Measurements from ENCODE around the gene CDK2.
"Not testable (repeated sequence)": the region's sequence is repeated elsewhere in the genome, so short reads cannot be mapped to it uniquely, and the experiment has no call there.

Gene CDK2

GRCh38 chr12:55974308-55974730, 7.7 kb downstream of the CDK2 start:
- H4K20me1 ChIP-seq, result peaks cover 6% of the 10 kb centered on the region; the same call in 1 of the 2 replicates
- peaks cover 36% of the 10 kb centered on the region for H3K36me3 ChIP-seq
- peak overlapping the region; percentile 84 for H3K27ac ChIP-seq

DNA sequence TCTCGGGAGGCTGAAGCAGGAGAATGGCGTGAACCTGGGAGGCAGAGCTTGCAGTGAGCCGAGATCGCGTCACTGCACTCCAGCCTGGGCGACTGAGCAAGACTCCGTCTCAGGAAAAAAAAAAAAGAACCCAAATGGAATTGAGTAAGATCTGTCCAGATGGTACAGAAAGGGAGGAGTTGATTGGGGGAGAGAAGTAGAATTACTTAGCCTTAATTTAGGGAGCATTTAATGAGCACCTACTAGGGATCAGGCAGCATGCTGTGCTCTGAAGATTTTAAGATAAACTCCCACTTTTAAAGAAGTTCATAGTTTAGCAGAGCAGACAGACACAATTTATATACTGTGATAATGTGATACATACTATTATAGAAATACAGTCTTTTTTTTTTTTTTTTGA, 11.8 kb downstream of the CDK2 start:
- H3K4me2 ChIP-seq, result peak overlapping the region; percentile 90
- no peak overlapping the region for H3K4me3 ChIP-seq
- no peaks in the 10 kb centered on the region for H3K9me3 ChIP-seq
- H3K27ac ChIP-seq, result peak overlapping the region; percentile 63; the same call in 1 of the 2 replicates
- H3K36me3 ChIP-seq, result peaks cover 35% of the 10 kb centered on the region
- no peak overlapping the region for H3K9ac ChIP-seq
- peaks cover 27% of the 10 kb centered on the region for H4K20me1 ChIP-seq
- H3K4me1 ChIP-seq, result peaks cover 66% of the 10 kb centered on the region
- no peaks in the 10 kb centered on the region for H3K27me3 ChIP-seq
- TF ChIP-seq Cebpa-rat (IDR thresholded peaks at IDR 0.05), result no peak

More at GRCh38 chr12:55974308-55974730, 7.7 kb downstream of the CDK2 start:
- no peak for TF ChIP-seq Cebpa-rat (IDR thresholded peaks at IDR 0.05)
- H3K9me3 ChIP-seq, result no peaks in the 10 kb centered on the region
- peak overlapping the region; percentile 98 for H3K4me3 ChIP-seq
- H3K9ac ChIP-seq, result peak overlapping the region; percentile 94
- peak overlapping the region; percentile 90 for H3K4me2 ChIP-seq
- no peaks in the 10 kb centered on the region for H3K27me3 ChIP-seq
- H3K4me1 ChIP-seq, result peaks cover 68% of the 10 kb centered on the region

- Histone ChIP-seq H3K4me2 (no peak overlapping the region), H3K4me1 (peaks cover 73% of the 10 kb centered on the region), H3K36me3 (peaks cover 35% of the 10 kb centered on the region), H3K9me3 (no peaks in the 10 kb centered on the region), H3K27ac (no peak overlapping the region), H3K4me3 (no peak overlapping the region), H4K20me1 (peaks cover 27% of the 10 kb centered on the region), H3K27me3 (no peaks in the 10 kb centered on the region), H3K9ac (no peak overlapping the region)
- TF ChIP-seq Cebpa-rat (IDR thresholded peaks at IDR 0.05), result no peak
Observed at GRCh38 chr12:55979069-55979468, 12.4 kb downstream of the CDK2 start.

DNA sequence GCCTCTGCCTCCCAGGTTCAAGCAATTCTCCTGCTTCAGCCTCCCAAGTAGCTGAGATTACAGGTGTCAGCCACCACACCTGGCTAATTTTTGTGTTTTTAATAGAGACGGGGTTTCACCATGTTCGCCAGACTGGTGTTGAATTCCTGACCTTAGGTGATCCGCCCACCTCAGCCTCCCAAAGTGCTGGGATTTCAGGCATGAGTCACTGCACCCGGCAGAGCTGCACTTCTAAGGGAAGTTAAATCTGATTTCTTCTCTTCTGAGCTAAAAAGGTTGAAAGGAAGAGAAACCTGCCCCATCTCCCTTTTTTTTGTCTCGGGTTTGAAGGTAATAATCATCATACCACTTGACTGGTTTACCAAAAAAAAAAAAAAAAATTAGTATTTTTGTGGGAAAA, 15.3 kb downstream of the CDK2 start:
- H3K9ac ChIP-seq, H3K27me3 ChIP-seq, H3K4me3 ChIP-seq, H3K9me3 ChIP-seq: not testable (repeated sequence)
- Histone ChIP-seq H3K27ac (peak overlapping the region; percentile 33; the same call in 1 of the 2 replicates), H3K36me3 (peaks cover 58% of the 10 kb centered on the region), H3K4me2 (peak overlapping the region; percentile 65), H4K20me1 (peaks cover 27% of the 10 kb centered on the region), H3K4me1 (peaks cover 71% of the 10 kb centered on the region)

GRCh38 chr12:55982319-55982936, 15.8 kb downstream of the CDK2 start:
- H3K4me3 ChIP-seq, result peak overlapping the region; percentile 38; the same call in 1 of the 2 replicates
- H3K9me3 ChIP-seq, result no peaks in the 10 kb centered on the region
- H3K27ac ChIP-seq, result peak overlapping the region; percentile 45; the same call in 1 of the 2 replicates
- H3K27me3 ChIP-seq, result no peaks in the 10 kb centered on the region
- H3K4me1 ChIP-seq, result peaks cover 66% of the 10 kb centered on the region
- no peak for TF ChIP-seq Cebpa-rat (IDR thresholded peaks at IDR 0.05)
- peaks cover 27% of the 10 kb centered on the region for H4K20me1 ChIP-seq
- peaks cover 64% of the 10 kb centered on the region for H3K36me3 ChIP-seq
- H3K9ac ChIP-seq, result peak overlapping the region; percentile 23; the same call in 1 of the 2 replicates
- H3K4me2 ChIP-seq, result peak overlapping the region; percentile 65

- no peak for TF ChIP-seq Cebpa-rat (IDR thresholded peaks at IDR 0.05)
- Histone ChIP-seq H3K9ac (peak overlapping the region; percentile 23; the same call in 1 of the 2 replicates), H3K4me3 (peak overlapping the region; percentile 38; the same call in 1 of the 2 replicates), H3K27ac (peak overlapping the region; percentile 57), H4K20me1 (peaks cover 27% of the 10 kb centered on the region), H3K4me1 (peaks cover 57% of the 10 kb centered on the region), H3K36me3 (peaks cover 73% of the 10 kb centered on the region), H3K4me2 (peak overlapping the region; percentile 65), H3K27me3 (no peaks in the 10 kb centered on the region), H3K9me3 (no peaks in the 10 kb centered on the region)
Observed at GRCh38 chr12:55983232-55983842, 16.7 kb downstream of the CDK2 start.

GRCh38 chr12:55984861-55985260, 18.2 kb downstream of the CDK2 start:
- Histone ChIP-seq H3K9me3 (no peaks in the 10 kb centered on the region), H4K20me1 (peaks cover 20% of the 10 kb centered on the region), H3K27me3 (no peaks in the 10 kb centered on the region), H3K36me3 (peaks cover 74% of the 10 kb centered on the region), H3K4me1 (peaks cover 49% of the 10 kb centered on the region), H3K4me2 (peak overlapping the region; percentile 65; the same call in 1 of the 2 replicates), H3K4me3 (no peak overlapping the region), H3K9ac (no peak overlapping the region), H3K27ac (no peak overlapping the region)
- no peak for TF ChIP-seq Cebpa-rat (IDR thresholded peaks at IDR 0.05)

DNA sequence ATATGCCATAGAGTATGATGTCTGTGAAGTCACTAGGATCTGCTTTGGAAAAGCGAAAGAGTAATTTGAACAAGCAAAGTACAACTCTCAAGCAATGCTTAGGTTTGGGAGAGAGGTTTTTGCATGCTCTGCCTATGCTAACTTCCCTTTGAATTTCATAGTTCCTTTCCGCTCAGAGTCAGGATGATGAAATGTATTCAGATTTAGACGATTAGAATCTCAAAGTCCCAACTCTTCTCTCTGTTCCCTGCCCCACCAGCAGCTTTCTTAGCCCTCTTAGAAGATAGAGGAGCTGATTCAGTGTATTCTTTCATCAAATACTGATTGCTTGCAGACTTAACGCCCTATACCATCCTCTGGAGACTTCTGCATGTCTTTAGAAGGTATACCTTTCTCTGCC, 18.7 kb downstream of the CDK2 start:
- peaks cover 49% of the 10 kb centered on the region for H3K4me1 ChIP-seq
- H4K20me1 ChIP-seq, result peaks cover 20% of the 10 kb centered on the region
- no peak overlapping the region for H3K27ac ChIP-seq
- no peaks in the 10 kb centered on the region for H3K9me3 ChIP-seq
- no peak for TF ChIP-seq Cebpa-rat (IDR thresholded peaks at IDR 0.05)
- H3K27me3 ChIP-seq, result no peaks in the 10 kb centered on the region
- H3K36me3 ChIP-seq, result peaks cover 74% of the 10 kb centered on the region
- H3K9ac ChIP-seq, result no peak overlapping the region
- H3K4me3 ChIP-seq, result no peak overlapping the region
- 0 out of 2 replicates have a peak overlapping the region, but pooled peaks have one; percentile 2 for H3K4me2 ChIP-seq

GRCh38 chr12:55985976-55986375, 19.3 kb downstream of the CDK2 start:
- H3K27ac ChIP-seq, H3K4me2 ChIP-seq, H3K9me3 ChIP-seq, H3K9ac ChIP-seq, H3K4me3 ChIP-seq, H3K27me3 ChIP-seq: not testable (repeated sequence)
- peaks cover 74% of the 10 kb centered on the region for H3K36me3 ChIP-seq
- H4K20me1 ChIP-seq, result peaks cover 20% of the 10 kb centered on the region
- peaks cover 49% of the 10 kb centered on the region for H3K4me1 ChIP-seq

- Histone ChIP-seq H3K9ac (no peak overlapping the region), H3K27me3 (no peaks in the 10 kb centered on the region), H3K4me1 (no peaks in the 10 kb centered on the region), H3K27ac (no peak overlapping the region), H3K4me3 (no peak overlapping the region), H4K20me1 (no peaks in the 10 kb centered on the region), H3K36me3 (peaks cover 94% of the 10 kb centered on the region), H3K9me3 (no peaks in the 10 kb centered on the region), H3K4me2 (no peak overlapping the region)
- no peak for TF ChIP-seq Cebpa-rat (IDR thresholded peaks at IDR 0.05)
Observed at GRCh38 chr12:55991110-55991509, 24.5 kb downstream of the CDK2 start.

All from BLaER1 (cell line).